GM18526 (cell line): ENCODE results near the gene RNMT.

Experiments used
- POLR2A ChIP-seq: IDR thresholded peaks from 3 replicates; pipeline ENCODE4 v1.6.1; 2011; ENCODE audit not compliant: insufficient read length; ENCODE audit errors: extremely low read depth

Gene RNMT

GRCh38 chr18:13726972-13727331 lies 479 bp downstream of the RNMT start:
- no peak for TF ChIP-seq POLR2A

GRCh38 chr18:13730481-13730880 lies 4.0 kb downstream of the RNMT start:
- no peak for TF ChIP-seq POLR2A

DNA sequence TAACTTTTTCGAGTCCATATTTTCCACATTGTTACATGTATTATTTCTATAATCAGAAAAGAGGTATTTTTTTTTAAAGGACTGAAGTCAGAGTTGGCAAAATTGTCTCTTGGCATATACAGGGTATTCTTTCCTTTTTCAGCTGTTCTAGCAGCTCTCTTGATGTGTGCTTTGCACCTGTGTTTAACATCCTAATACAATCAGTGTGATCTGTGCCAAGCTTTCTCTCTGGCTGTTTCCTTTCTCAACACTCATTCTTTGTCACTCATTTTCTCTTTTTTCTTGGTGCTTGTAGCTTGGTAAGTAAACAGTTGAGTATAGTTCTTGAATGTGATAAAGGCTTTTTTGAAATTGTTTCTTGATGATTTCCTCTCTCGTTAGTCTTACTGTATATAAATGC lies 9.2 kb downstream of the RNMT start:
- no peak for TF ChIP-seq POLR2A

- TF ChIP-seq POLR2A = no peak
Observed at GRCh38 chr18:13745696-13746095, 19.2 kb downstream of the RNMT start.

- no peak for TF ChIP-seq POLR2A
Observed at GRCh38 chr18:13746633-13747032, 20.2 kb downstream of the RNMT start.

DNA sequence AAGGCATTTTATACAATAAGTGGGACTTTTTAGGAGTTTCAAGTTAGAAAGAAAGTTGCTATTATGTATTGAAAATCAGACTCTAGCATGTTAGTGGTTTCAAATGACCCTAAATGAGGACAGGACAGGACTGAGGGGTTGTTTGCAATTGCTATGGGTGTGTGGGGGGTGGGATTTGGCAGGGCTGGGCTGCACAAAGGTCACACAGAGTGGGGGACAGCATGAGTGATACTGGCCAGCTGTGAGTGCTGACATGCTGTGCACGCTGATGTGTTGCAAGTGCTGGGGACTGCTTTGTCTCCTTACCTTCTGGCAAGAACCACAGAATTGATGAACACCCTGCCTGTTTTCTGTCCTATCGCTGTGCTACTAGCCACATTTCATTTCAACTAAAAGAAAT lies 29.8 kb downstream of the RNMT start:
- no peak for TF ChIP-seq POLR2A

DNA sequence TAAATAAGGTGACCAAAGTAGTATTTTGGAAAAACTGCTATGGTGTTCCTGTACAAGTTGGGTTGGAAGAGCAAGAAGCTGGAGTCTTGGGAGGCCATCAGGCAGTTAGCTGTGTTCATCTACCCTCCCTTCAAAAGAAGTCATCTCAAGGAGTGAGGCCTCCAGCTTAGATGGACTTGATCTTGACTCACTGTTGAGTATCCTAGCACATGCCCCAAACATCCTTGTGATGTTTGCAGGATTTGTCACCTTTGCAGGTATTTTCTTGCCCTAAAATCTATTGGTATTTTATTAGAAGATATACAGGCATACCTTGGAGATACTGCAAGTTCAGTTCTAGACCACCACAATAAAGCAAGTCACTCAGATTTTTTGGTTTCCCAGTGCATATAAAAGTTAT lies 30.2 kb downstream of the RNMT start:
- TF ChIP-seq POLR2A = no peak

DNA sequence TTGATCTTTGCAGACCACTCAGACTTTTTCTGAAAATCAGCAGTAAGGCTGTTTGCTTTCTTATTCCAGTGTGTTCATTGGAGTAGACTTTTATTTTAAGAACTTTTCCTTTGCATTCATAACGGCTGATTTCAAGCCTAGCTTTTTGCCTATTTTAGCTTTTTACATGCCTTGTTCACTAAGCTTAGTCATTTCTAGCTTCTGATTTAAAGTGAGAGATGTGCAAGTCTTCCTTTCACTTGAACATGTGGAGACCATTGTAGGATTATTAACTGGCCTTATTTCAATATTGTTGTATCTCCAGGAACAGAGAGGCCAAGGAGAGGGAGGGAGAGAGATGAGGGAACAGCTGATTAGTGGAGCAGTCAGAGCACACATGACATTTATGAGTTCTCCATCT lies 32.1 kb downstream of the RNMT start:
- TF ChIP-seq POLR2A = no peak

DNA sequence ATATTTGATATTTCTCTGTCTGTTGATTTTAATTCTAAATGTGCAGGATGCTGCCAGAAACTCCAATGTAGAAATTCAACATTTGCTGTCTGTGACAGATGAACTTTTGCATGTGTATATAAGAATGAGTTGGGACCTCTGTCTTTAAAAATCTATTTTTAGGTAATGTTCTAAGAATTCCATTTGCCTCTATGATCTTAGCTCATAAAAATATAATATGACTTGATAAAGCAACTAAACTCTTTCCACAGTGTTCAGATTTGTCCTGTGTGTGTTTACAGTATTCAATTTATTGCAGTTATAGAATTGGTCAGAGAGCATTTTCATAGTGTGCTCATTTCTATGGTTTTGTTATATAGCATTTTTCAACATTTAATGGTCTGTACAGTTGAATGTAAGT lies 33.6 kb downstream of the RNMT start:
- no peak for TF ChIP-seq POLR2A

- TF ChIP-seq POLR2A = no peak
Observed at GRCh38 chr18:13762690-13763439, 36.4 kb downstream of the RNMT start.

GRCh38 chr18:13775058-13775457 lies 48.6 kb downstream of the RNMT start:
- TF ChIP-seq POLR2A = no peak

DNA sequence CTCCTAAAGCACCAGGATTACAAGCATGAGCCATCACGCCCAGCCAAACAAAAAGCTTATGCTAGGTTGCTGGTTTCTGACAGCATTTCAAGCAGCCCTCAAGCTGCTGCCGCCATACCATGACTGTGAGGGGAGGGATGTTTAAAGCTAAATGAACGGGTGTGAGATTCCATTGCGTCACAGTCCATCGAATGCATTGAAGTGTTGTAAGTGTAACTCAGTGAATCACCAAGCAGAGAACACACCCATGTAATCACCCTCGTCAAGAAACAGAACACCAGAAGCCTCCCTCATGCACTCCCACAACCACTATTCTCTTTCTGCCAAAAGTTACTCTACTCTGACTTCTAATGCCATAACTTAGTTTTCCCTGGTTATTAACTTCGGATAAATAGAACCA lies 64.7 kb downstream of the RNMT start:
- TF ChIP-seq POLR2A = no peak

- TF ChIP-seq POLR2A = no peak
Observed at GRCh38 chr18:13793819-13794218, 67.3 kb downstream of the RNMT start.

DNA sequence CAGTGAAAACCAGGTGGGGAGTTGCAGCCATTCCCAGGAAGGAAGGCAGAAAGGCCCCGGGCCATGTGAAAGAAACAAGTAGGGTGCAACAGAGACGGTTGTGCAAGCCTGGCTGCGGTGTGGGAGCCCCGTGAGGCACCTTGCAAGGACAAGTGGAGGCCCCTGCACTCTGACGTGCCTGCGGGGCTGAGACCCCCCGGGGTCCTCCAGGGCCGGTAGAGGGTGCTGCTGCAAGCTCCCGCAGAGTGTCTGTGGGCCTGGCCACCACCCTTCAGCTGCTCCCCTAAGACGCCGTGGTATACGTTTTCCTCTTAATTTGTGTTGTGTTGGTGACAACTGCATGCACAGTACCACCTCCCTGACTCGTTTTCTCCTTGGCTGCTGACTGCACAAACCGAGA lies 70.0 kb downstream of the RNMT start:
- TF ChIP-seq POLR2A = no peak

- no peak for TF ChIP-seq POLR2A
Observed at GRCh38 chr18:13797157-13797611, 70.7 kb downstream of the RNMT start.

DNA sequence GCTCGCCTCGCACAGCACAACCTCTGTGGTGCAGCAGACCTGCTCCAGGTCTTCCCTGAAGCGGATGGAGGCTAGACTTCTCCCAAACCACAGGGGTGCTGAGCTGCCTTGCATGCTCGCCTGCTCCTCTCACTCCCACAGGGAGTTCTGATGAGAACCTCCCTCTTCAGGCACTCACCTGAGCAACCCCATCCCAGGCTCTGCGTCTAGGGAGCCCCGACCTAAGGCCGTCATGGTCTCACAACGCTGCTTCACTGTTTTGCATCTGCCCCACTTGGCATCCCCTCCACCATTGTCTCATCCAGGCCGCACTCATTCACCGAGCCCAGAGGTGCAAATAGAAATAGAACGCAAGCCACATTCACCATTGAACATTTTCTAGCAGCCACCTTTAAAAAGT lies 72.9 kb downstream of the RNMT start:
- no peak for TF ChIP-seq POLR2A

GRCh38 chr18:13800505-13801259 lies 74.2 kb downstream of the RNMT start:
- TF ChIP-seq POLR2A = no peak
